CD14-positive monocyte (primary cell): ENCODE data around the gene RHEB. TPM values are rescaled to one million over a fixed set of nuclear protein-coding genes. Genes with fewer than 3 reads are reported as not detected.

Experiments
- DNase-seq, 3 donors: peaks; one replicate each; pipeline ENCODE4 v3.0.0-alpha.2; 2011 to 2022
- H2AFZ ChIP-seq: 2 replicates; pipeline ENCODE4 v1.6.0; 2012; ENCODE audit warnings: mild to moderate bottlenecking, low read depth, low read length, inconsistent platforms; ENCODE audit not compliant: insufficient read depth, poor library complexity, severe bottlenecking
- H3K27ac ChIP-seq, 2 donors: 1 replicate in 1 of 2; 2 replicates in 1 of 2; pipeline ENCODE4 v1.5.1; 2012 to 2013; ENCODE audit warnings: low read length in 2 of 2, control low read depth in 1 of 2, inconsistent platforms in 1 of 2, low read depth in 1 of 2, mild to moderate bottlenecking in 1 of 2
- H3K27me3 ChIP-seq, 2 donors: one replicate each; pipeline versions ENCODE4 v1.6.0 to v1.6.1; 2011 to 2013; ENCODE audit warnings: low read length in 2 of 2; ENCODE audit not compliant: control insufficient read depth in 2 of 2, insufficient read depth in 2 of 2
- H3K36me3 ChIP-seq, 2 donors: replicated peaks in 1 of 2; 1 replicate in 1 of 2; 2 replicates in 1 of 2; pipeline versions ENCODE4 v1.5.1 to v1.6.1; 2012 to 2013; ENCODE audit warnings: low read length in 2 of 2, control low read depth in 1 of 2, inconsistent platforms in 1 of 2, mild to moderate bottlenecking in 1 of 2; ENCODE audit not compliant: insufficient read depth in 2 of 2, control insufficient read depth in 1 of 2
- H3K4me1 ChIP-seq, 2 donors: 1 replicate in 1 of 2; 2 replicates in 1 of 2; pipeline versions ENCODE4 v1.5.1 to v1.6.1; 2012 to 2013; ENCODE audit warnings: low read length in 2 of 2, control low read depth in 1 of 2, inconsistent platforms in 1 of 2, mild to moderate bottlenecking in 1 of 2, moderate library complexity in 1 of 2; ENCODE audit not compliant: insufficient read depth in 2 of 2, control insufficient read depth in 1 of 2
- H3K4me2 ChIP-seq: replicated peaks from 2 replicates; pipeline ENCODE3; 2012; ENCODE audit warnings: low read length, moderate library complexity, mild to moderate bottlenecking; ENCODE audit not compliant: poor library complexity, severe bottlenecking; ENCODE audit errors: extremely low read depth
- H3K4me3 ChIP-seq, 3 experiments: fragments of 200-600 bp in 1 of 3; sonication (generic) in 1 of 3; replicated peaks in 1 of 3; 1 replicate in 2 of 3; 2 replicates in 1 of 3; pipeline ENCODE4 v1.5.1; 2011 to 2013; ENCODE audit warnings: low read length in 3 of 3, mild to moderate bottlenecking in 3 of 3, control low read depth in 2 of 3, low read depth in 2 of 3, inconsistent platforms in 1 of 3, moderate library complexity in 1 of 3
- H3K79me2 ChIP-seq: 2 replicates; pipeline ENCODE4 v1.6.0; 2012; ENCODE audit warnings: mild to moderate bottlenecking, control low read depth, inconsistent platforms, low read length, moderate library complexity; ENCODE audit not compliant: insufficient read depth
- H3K9ac ChIP-seq: 2 replicates; pipeline ENCODE4 v1.6.0; 2017; ENCODE audit warnings: low read length, mild to moderate bottlenecking; ENCODE audit not compliant: insufficient read depth, poor library complexity, severe bottlenecking
- H3K9me3 ChIP-seq, 2 donors: replicated peaks in 1 of 2; 1 replicate in 1 of 2; 2 replicates in 1 of 2; pipeline versions ENCODE4 v1.5.1 to v1.6.1; 2012 to 2013; ENCODE audit warnings: low read length in 2 of 2, control low read depth in 1 of 2; ENCODE audit not compliant: control insufficient read depth in 1 of 2, insufficient read depth in 1 of 2
- H4K20me1 ChIP-seq: 2 replicates; pipeline ENCODE4 v1.6.0; 2012; ENCODE audit warnings: mild to moderate bottlenecking, low read length, control low read depth, moderate library complexity; ENCODE audit not compliant: insufficient read depth
- H3K27ac Mint-ChIP-seq, 7 donors: one replicate each; pipeline ENCODE4 v1.8.0; 2020; ENCODE audit warnings: mild to moderate bottlenecking in 7 of 7, mixed read lengths in 7 of 7, moderate library complexity in 6 of 7, inconsistent platforms in 2 of 7
- H3K27me3 Mint-ChIP-seq, 3 donors: one replicate each; pipeline ENCODE4 v1.8.0; 2021 to 2022; ENCODE audit warnings: low read depth in 3 of 3, mild to moderate bottlenecking in 3 of 3, mixed read lengths in 3 of 3, moderate library complexity in 3 of 3, inconsistent platforms in 1 of 3
- H3K36me3 Mint-ChIP-seq, 2 donors: one replicate each; pipeline ENCODE4 v1.8.0; 2020; ENCODE audit warnings: mixed read lengths in 2 of 2, inconsistent platforms in 1 of 2, mild to moderate bottlenecking in 1 of 2
- H3K4me1 Mint-ChIP-seq: one replicate; pipeline ENCODE4 v1.8.0; 2020; ENCODE audit warnings: mild to moderate bottlenecking, mixed read lengths
- H3K4me3 Mint-ChIP-seq, 2 donors: one replicate each; pipeline ENCODE4 v1.8.0; 2020; ENCODE audit warnings: mild to moderate bottlenecking in 2 of 2, mixed read lengths in 2 of 2, moderate library complexity in 1 of 2
- H3K9me3 Mint-ChIP-seq, 7 donors: one replicate each; pipeline ENCODE4 v1.8.0; 2020 to 2022; ENCODE audit warnings: mixed read lengths in 7 of 7, mild to moderate bottlenecking in 6 of 7, moderate library complexity in 6 of 7, inconsistent platforms in 2 of 7
- CTCF ChIP-seq: fragments of 200-600 bp; IDR thresholded peaks from one replicate; pipeline ENCODE4 v1.8.0; 2022; ENCODE audit warnings: antibody characterized with exemption, mild to moderate bottlenecking
- WGBS: methylation state at CpG from one replicate; pipeline ENCODE4 v1.1.5; 2013; ENCODE audit warnings: missing lambda C conversion rate; ENCODE audit not compliant: insufficient coverage; 5-methylcytosine and 5-hydroxymethylcytosine counted together
- intact Hi-C, 2 donors: fragments of 100-400 bp; cut with micrococcal nuclease; formaldehyde crosslinking; loops; one replicate each; pipeline versions ENCODE4 v1.15.0 to v1.15.1; 2023
- polyA plus RNA-seq, 3 donors: library from polyadenylated mRNA; depleted of rRNA in 1 of 3; unstranded in 2 of 3; stranded (reverse) in 1 of 3; fragments of 300-500 nt in 2 of 3; fragments of >200 nt in 1 of 3; fragmentation: Illumina TruSeq in 2 of 3; gene quantifications; 1 replicate in 2 of 3; 2 replicates in 1 of 3; pipeline ENCODE4 v1.2.3, GENCODE V29; 2012 to 2021

Gene RHEB
- polyA plus RNA-seq, 3 donors = 20.4 to 96.1 (median 95.8) TPM

GRCh38 chr7:151507806-151508205, 11.9 kb downstream of the RHEB start:
- Histone ChIP-seq H3K27me3 (no peaks in the 10 kb centered on the region), H3K4me3 (no peak overlapping the region), H3K36me3 (no peaks in the 10 kb centered on the region), H4K20me1 (peaks cover 100% of the 10 kb centered on the region), H3K4me1 (peaks cover 28 to 44% of the 10 kb centered on the region in 2 donors), H3K9ac (no peak overlapping the region), H2AFZ (no peak overlapping the region), H3K4me2 (no peak overlapping the region), H3K27ac (no peak overlapping the region), H3K9me3 (no peaks in the 10 kb centered on the region), H3K79me2 (peaks cover 100% of the 10 kb centered on the region)
- Mint-ChIP-seq H3K27me3 (no peaks in the 10 kb centered on the region), H3K27ac (peak overlapping the region in 2 of 7 donors; percentile 35 to 52), H3K4me1 (peaks cover 62% of the 10 kb centered on the region), H3K4me3 (no peak overlapping the region), H3K9me3 (no peaks in the 10 kb centered on the region), H3K36me3 (peaks cover 2 to 6% of the 10 kb centered on the region in 2 donors)
- intact Hi-C loops = no loop called here
- TF ChIP-seq CTCF = no peak
- no peak for DNase-seq
- no CpG with 5 or more reads among the region's 2 CpGs for WGBS

- no peak overlapping the region for H3K4me3 Mint-ChIP-seq
- Histone ChIP-seq H3K4me1 (peaks cover 20 to 36% of the 10 kb centered on the region in 2 donors), H4K20me1 (peaks cover 100% of the 10 kb centered on the region)
Measured at GRCh38 chr7:151506901-151507382, 12.8 kb downstream of the RHEB start.

More at GRCh38 chr7:151506901-151507382, 12.8 kb downstream of the RHEB start:
- Histone ChIP-seq H3K27me3 (no peaks in the 10 kb centered on the region), H3K36me3 (no peaks in the 10 kb centered on the region), H3K79me2 (peaks cover 100% of the 10 kb centered on the region), H3K4me2 (no peak overlapping the region), H3K9me3 (no peaks in the 10 kb centered on the region), H3K27ac (peak overlapping the region in 1 of 2 donors; percentile 22), H3K9ac (no peak overlapping the region), H3K4me3 (no peak overlapping the region), H2AFZ (no peak overlapping the region)
- Mint-ChIP-seq H3K4me1 (peaks cover 55% of the 10 kb centered on the region), H3K36me3 (peaks cover 2 to 6% of the 10 kb centered on the region in 2 donors), H3K9me3 (no peaks in the 10 kb centered on the region), H3K27ac (peak overlapping the region in 5 of 7 donors; percentile 33 to 61 (median 47)), H3K27me3 (no peaks in the 10 kb centered on the region)
- intact Hi-C loops = no loop called here
- no peak for DNase-seq
- TF ChIP-seq CTCF = no peak
- WGBS = 33% methylated on average over 1 of the region's 5 CpGs
